ENCODE data around the gene TRMT2B.
"Not testable (repeated sequence)": the region's sequence is repeated elsewhere in the genome, so short reads cannot be mapped to it uniquely, and the experiment has no call there.

The TRMT2B gene

DNA sequence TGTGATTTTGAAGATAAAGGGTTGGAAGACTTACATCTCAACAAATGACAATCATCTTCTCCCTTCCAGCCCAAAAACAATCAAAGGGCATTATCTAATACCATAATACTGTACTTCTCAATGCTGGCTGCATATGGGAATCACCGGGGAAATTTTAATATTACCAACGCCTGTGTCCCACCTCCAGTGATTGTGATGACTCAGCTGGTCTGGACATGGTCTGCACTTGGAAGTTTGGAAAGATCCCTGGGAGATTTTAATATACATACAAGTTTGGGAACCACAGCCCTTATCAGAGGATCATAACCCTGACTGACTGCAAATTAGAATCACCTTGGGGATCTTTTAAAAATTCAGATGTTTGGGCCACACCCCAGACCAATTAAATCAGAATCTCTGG is 52.5 kb downstream of the TRMT2B start:
- DNase-seq (ENCODE audit: low read depth) = no peak

DNA sequence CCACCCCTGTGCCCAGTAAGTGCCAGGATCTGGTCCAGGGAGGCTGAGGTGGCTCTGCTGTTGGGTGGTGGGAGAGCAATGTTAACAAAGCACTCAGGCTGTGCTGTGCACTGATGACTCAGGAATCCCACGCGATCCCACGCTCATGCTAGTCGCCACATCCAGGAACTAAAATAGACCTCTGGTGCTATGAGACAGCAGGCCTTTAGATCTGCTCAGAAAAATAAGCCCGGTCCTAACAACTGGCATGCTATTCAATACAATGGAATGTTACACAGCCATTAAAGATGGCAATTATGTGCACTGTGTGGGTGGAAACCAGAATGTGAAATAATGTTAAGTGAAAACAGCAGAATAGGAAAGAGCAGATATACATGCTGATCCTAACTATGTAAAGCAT is 56.4 kb downstream of the TRMT2B start:
- peak; percentile 87 for DNase-seq (ENCODE audit: low read depth)

DNA sequence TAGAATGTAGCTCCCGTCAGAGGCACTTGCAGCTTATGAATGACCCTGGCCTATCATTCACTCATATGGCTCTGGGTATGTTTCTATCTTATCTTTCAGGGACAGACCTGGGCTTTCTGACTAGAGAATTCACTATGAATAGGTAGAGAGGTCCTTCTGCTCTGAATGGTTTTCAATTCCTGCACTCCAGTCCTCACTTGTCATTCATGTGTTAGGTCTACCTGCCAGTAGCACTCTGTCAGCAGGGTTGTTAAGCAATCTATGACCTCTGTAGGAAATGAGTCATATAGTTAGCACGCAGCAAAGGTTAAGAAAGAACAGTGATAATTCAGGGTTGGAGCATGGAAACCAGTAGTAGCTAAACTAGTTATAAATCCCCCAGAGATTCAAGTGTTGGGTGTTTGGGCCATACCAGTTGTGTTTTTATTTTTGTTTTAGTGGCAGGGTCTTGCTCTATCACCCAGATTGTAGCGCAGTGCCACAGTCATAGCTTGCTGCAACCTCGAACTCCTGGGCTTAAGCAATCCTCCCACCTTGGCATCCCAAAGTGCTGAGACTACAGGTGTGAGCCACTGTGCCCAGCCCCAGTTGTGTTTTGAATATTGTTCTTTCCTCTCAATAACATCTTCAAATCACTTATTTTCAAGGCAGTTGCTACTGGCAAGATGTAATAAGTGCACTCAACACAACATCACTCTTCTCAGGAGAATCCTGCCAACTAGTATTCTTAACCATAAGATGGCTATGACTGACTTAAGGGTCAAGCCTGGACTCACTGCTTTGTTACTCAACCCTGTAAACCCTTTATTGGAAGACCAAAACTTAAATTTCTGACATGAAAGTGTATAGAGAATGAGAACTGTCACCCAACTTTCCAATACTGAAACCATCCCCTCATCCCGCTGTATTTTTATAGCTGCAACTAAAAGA is 57.3 kb downstream of the TRMT2B start:
- DNase-seq (ENCODE audit: low read depth) = peak; percentile 79

DNA sequence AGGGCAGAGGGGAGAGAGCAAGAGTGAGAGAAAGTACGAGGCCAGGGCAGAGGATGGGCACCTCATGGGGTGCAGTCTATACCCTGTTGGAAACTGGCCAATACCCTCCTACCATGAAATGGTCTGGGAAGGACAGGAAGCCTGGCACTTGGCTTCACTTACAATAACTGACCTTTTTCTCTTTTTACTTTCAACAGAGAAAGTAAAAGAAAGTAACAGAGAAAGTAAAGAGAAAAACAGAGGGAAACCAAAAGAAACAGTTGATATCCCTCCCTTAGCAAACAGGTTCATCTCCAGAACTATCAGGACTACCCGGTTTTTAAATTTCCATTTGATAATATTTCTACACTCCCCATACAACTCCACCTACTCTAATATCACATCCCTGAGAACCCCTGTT is 61.8 kb downstream of the TRMT2B start:
- no peak for DNase-seq (ENCODE audit: low read depth)

DNA sequence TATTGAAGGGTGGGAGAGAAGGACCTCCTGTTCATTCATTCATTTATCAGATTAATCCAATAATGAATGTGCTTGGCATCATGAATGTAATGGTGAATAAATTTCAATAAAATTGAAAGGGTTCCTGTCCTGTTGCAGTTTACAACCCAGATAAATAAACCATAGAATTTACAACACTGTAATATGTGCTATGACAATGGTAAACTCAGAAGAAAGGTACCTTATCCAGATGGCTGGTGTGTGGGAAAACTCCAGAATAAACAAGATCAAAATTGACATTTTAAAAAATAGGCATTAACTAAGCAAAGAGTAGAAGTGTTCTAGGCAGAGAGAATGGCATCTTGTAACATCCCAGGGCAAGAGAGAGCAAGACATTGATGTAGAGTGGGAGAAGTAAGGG is 67.1 kb downstream of the TRMT2B start:
- DNase-seq (ENCODE audit: low read depth) = no peak

DNA sequence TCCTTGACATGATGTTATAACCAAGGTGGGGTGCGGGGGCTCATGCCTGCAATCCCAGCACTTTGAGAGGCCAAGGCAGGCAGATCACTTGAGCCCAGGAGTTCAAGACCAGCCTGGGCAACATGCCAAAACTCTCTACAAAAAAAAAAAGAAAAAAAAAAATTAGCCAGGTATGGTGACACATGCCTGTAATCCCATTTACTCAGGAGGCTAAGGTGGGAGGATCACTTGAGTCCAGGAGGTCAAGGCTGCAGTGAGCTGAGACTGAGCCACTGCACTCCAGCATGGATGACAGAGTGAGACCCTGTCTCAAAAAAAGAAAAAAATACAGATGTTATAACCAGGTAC is 70.4 kb downstream of the TRMT2B start:
- DNase-seq (ENCODE audit: low read depth) = not testable (repeated sequence)

DNA sequence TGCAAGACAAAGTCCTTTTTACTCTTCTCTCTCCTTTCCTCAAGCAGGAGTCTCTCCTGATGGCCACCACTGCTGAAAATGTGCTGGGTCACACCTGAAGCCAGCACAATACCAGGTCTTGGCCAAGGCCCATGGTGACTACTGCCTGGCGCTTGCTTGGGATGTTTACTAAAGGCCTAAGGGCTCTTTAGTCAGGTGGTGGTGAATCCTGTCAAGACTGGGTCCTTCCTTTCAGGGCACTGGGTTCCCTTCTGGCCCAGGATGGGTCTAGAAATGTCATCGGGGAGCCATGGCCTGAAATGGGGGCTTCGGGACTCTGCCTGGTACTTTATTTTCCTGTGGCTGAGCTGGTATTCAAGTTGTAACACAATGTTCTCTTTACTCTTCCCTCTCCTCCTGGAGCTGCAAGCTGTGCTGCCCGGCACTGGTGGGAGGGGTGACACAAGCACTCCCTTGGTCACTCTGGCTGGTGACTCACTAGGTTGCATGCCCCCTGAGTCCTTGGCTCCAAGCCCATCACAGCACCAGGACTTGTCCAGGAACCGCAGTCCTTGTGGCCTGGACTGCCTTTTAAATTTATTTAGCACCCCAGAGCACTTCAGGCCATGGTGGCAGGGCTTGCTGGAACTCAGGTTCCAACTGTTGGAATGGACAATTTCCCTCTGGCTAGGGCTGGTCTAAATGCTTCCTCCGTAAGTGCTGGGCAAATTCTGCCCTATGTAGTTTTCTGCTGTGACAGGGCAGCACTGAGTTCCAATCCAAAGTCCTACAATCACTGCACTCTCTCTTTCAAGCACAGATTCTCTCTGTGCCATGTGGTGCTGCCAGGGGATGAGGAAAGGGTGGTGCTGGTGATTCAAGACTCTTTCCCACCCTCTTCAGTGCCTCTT is 71.1 kb downstream of the TRMT2B start:
- DNase-seq (ENCODE audit: low read depth) = peak; percentile 61

DNA sequence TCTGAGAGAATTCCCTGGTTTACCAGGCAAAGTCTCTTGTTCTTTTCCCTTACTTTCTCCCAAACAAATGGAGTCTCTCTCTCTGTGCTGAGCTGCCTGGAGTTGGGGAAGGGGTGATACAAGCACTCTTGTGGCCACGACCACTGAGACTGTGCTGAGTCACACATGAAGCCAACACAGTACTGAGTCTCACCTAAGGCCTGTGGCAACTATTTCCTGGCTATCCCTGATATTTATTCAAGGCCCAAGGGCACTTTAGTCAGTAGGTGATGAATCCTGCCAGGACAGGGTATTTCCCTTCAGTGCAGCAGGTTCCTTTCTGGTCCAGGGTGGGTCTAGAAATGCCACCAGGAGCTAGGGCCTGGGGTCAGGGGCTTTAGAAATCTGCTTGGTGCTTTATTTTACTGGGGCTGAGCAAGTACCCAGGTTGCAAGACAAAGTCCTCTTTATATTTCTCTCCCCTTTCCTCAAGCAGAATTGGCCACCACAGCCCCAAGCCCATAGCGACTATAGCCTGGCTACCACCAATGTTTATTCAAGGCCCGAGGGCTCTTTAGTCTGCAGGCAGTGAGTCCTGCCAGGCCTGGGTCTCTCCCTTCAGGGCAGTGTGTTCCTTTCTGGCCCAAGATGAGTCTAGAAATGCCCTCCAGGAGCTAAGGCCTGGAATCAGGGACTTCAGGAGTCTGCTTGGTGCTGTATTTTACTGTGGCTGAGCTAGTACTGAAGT is 71.9 kb downstream of the TRMT2B start:
- no peak for DNase-seq (ENCODE audit: low read depth)

DNA sequence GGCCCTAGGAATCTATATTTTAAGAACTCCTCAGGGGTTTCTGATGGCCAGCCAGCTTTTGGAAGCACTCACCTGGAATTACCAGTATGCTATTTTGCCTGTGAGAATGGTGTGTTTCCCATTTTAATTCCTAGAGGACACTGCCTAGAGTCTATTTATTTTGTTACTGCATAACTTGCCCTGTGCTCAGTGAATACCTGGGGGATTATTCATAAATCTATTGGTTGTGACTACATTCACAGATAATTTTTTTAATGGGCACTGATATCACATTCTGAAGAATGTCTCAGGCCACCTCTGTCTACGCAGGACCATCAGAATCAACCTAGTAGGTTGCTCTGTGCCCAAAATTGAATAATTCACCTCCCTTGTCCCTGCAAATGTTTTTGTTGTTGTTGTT is 75.7 kb downstream of the TRMT2B start:
- DNase-seq (ENCODE audit: low read depth) = no peak

DNA sequence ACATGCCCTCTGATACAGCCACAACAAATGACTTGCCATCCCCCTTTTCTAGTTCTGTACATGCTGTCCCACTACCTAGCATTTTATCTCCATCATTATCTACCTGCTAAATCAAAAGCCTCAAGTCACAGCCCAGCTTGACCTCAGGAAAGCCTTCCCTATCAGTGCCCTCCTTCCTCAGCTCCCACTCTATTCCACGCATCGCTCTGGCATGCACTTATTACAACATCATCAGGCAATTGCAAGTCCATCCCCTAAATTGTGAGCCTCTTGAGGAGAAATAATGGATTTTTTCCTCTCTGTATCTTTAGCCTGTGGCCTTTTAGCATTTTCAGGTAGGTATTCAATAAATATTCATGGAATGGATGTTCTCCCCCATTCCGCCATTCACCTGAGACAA is 76.7 kb downstream of the TRMT2B start:
- peak; percentile 76 for DNase-seq (ENCODE audit: low read depth)

DNA sequence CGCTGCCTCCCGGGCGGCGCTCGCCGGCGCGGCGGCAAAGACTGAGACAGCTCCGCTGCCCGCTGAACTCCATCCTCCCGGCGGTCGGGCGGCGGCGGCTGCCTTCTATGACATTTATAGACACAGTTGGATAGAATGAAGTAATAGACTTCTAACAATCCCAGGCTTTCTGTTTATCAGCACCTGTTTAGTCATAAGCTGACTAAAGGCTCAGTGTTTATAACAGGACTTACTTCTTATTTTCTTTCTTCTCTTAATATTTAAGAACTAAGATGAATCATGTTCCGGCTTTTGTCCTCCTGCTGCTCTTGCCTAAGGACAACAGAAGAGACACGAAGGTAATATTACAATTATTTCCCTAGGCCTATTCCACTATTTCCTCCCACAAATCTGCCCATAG is 78.5 kb downstream of the TRMT2B start:
- DNase-seq (ENCODE audit: low read depth) = peak; percentile 75

DNA sequence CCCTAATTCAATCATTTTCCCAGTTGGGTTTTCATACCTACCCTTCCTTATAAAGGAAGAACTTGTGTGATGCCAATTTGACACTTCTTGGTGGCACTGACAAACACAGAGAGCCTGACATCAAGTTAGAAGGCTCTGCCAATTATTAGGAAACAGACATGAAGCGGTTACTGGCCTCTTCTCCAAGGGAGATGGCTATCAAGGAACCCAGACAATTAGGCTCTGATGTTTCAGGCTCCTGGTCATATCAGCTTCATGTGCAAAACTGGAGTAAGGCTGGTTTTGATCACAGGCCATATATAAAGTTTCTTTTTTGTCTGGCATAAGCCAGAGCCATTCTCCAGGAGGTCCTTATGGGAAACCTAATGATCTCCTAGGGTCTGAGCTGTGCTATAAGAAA is 82.0 kb downstream of the TRMT2B start:
- no peak for DNase-seq (ENCODE audit: low read depth)

DNA sequence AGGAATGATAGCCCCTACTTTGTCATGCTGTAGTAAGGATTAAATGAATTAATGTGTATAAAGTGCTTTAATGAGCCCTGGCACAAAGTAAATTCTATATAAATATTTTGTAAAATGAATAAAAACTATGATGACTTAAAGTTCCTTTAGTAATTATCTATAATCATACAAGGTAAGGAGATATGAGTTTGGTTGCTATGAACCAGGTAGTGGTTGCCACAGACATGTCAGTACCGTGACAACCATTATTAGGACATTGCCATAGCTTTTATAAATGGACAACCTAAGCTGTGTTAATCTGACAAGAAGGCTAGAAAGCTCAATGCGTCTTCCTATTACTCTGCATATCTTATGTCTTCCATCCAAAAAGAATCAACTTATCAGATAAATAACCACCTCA is 82.5 kb downstream of the TRMT2B start, which contains the start of gene ARL13A:
ARL13A (plus strand) TSS at position 301 of the 400 bp plus-strand sequence. CDS start 3,982 bp downstream, outside the sequence.
- no peak for DNase-seq (ENCODE audit: low read depth)

DNA sequence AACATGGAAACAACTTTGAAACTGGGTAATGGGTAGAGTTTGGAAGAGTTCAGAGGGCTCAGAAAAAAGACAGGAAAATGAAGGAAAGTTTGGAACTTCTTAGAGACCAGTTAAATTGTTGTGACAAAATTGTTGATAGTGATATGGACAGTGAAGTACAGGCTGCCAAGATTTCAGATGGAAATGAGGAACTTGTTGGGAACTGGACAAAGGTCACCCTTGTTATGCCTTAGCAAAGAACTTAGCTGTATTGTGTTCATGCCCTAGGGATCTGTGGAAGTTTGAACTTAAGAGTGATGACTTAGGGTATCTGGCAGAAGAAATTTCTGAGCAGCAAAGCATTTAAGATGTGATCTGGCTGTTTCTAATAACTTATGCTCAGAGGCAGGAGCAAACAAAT is 87.5 kb downstream of the TRMT2B start:
- no peak for DNase-seq (ENCODE audit: low read depth)

DNA sequence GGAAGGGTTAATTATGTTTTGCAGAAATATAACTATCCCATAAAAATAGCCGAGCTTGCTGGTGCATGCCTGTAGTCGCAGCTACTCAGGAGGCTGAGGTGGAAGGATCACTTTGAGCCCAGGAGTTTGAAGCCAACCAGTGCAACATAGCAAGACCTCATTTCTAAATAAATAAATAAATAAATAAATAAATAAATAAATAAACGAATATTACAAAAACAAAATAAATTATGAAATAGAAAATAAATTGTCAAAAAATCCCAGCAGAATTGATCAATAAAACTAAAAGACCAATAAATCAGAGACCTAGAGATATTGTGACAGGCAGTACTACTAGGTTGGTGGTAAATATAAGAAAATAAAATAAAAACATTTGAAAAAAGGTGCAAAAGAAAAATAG is 89.1 kb downstream of the TRMT2B start:
- DNase-seq (ENCODE audit: low read depth) = no peak

Measured in amniotic epithelial cell (primary cell).